GM12878 (cell line): ENCODE measurements around the gene VWA7. TPM values are rescaled to one million over a fixed set of nuclear protein-coding genes. Genes with fewer than 3 reads are reported as not detected.

Experiments
- ATAC-seq: fragments of 200-7000 bp; cut with Tn5 transposase; 3 replicates; pipeline ENCODE4 v1.9.1; 2020; ENCODE audit warnings: mild to moderate bottlenecking, moderate library complexity
- BruUV-seq: library from RNA; stranded (reverse); fragments of 400-500 nt; replicated peaks from 2 replicates; lab custom pipeline; 2021; lab: Mats Ljungman, UMichigan
- CTCF ChIA-PET: fragments of 300-600 bp; sonication (Branson Sonifier 250); formaldehyde crosslinking; extraction: SDS; loops from one replicate; lab custom pipeline; 2021; ENCODE audit warnings: inconsistent platforms; lab: Yijun Ruan, JAX
- POLR2A ChIA-PET: fragments of 350-600 bp; formaldehyde crosslinking; extraction: SDS; loops from one replicate; lab custom pipeline; 2021; ENCODE audit warnings: inconsistent platforms; lab: Charles Lee
- RAD21 ChIA-PET: fragments of 300-600 bp; sonication (Branson Sonifier 250); formaldehyde crosslinking; loops from one replicate; lab custom pipeline; 2023; ENCODE audit warnings: antibody characterized with exemption; ENCODE audit not compliant: unreplicated experiment; lab: Charles Lee
- SMC1A ChIA-PET: fragments of 300-600 bp; sonication (Branson Sonifier 250); formaldehyde crosslinking; loops from one replicate; lab custom pipeline; 2023; ENCODE audit not compliant: unreplicated experiment, uncharacterized antibody; lab: Charles Lee
- DNase-seq: peaks from one replicate; pipeline ENCODE4 v3.0.0-alpha.2; 2011; ENCODE audit warnings: low read depth, low spot score
- FAIRE-seq: peaks from 3 replicates; lab custom pipeline; 2011; peaks lifted over from hg19 to GRCh38; lab: Jason Lieb, UNC
- H2AFZ ChIP-seq: 2 replicates; pipeline ENCODE4 v1.6.0; 2011; ENCODE audit warnings: low read depth, low read length, control low read depth; ENCODE audit not compliant: control insufficient read depth
- H3K27ac ChIP-seq: 2 replicates; pipeline ENCODE4 v1.5.1; 2011; ENCODE audit warnings: control low read depth; ENCODE audit not compliant: control insufficient read depth, insufficient read depth
- H3K27me3 ChIP-seq, 2 experiments: replicated peaks in 1 of 2; 2 replicates each; pipeline versions ENCODE4 v1.6.0 to v1.6.1; 2011; ENCODE audit warnings: low read length in 1 of 2; ENCODE audit not compliant: control insufficient read depth in 2 of 2, insufficient read depth in 2 of 2
- H3K36me3 ChIP-seq, 2 experiments: 2 replicates each; pipeline ENCODE4 v1.5.1; 2011; ENCODE audit warnings: low read length in 1 of 2; ENCODE audit not compliant: control insufficient read depth in 2 of 2, insufficient read depth in 2 of 2
- H3K4me1 ChIP-seq: 2 replicates; pipeline ENCODE4 v1.6.1; 2011; ENCODE audit warnings: mild to moderate bottlenecking, low read length, moderate library complexity, mixed read lengths; ENCODE audit not compliant: control insufficient read depth, insufficient read depth
- H3K4me2 ChIP-seq: 2 replicates; pipeline ENCODE4 v1.6.0; 2011; ENCODE audit warnings: control low read depth; ENCODE audit not compliant: control insufficient read depth, insufficient read depth
- H3K4me3 ChIP-seq: fragments of 200-600 bp; sonication (generic); 2 replicates; pipeline ENCODE4 v1.5.1; 2016
- H3K79me2 ChIP-seq: 2 replicates; pipeline ENCODE4 v1.6.0; 2011; ENCODE audit warnings: low read length; ENCODE audit not compliant: control insufficient read depth, insufficient read depth
- H3K9ac ChIP-seq: 2 replicates; pipeline ENCODE4 v1.8.0; 2011; ENCODE audit warnings: low read length, control low read depth, mixed read lengths; ENCODE audit not compliant: control insufficient read depth, insufficient read depth
- H3K9me3 ChIP-seq: replicated peaks from 3 replicates; pipeline ENCODE4 v1.5.1; 2011; ENCODE audit warnings: mild to moderate bottlenecking, low read length; ENCODE audit not compliant: control insufficient read depth, insufficient read depth
- H4K20me1 ChIP-seq: 2 replicates; pipeline ENCODE4 v1.6.0; 2011; ENCODE audit not compliant: control insufficient read depth, insufficient read depth
- BHLHE40 ChIP-seq, 2 experiments: fragments of 450-650 bp in 1 of 2; IDR thresholded peaks; 2 replicates each; pipeline ENCODE4 v1.6.1; 2011 to 2017; ENCODE audit warnings: low read depth in 2 of 2, borderline replicate concordance in 1 of 2, improper control_type of control experiment in 1 of 2, low read length in 1 of 2, mild to moderate bottlenecking in 1 of 2
- CUX1 ChIP-seq: IDR thresholded peaks from 2 replicates; pipeline ENCODE4 v1.6.1; 2012; ENCODE audit warnings: improper control_type of control experiment, low read depth, low read length; ENCODE audit not compliant: insufficient replicate concordance
- HDAC6 ChIP-seq: fragments of 200-600 bp; sonication (generic); IDR thresholded peaks from one replicate; pipeline ENCODE4 v1.8.0; 2017; ENCODE audit warnings: antibody characterized with exemption; ENCODE audit not compliant: unreplicated experiment
- IKZF1 ChIP-seq: fragments of 450-650 bp; conservative IDR thresholded peaks from 2 replicates; pipeline ENCODE4 v1.6.1; 2017; ENCODE audit warnings: antibody characterized with exemption, mild to moderate bottlenecking
- RELB ChIP-seq: fragments of 450-650 bp; IDR thresholded peaks from 2 replicates; pipeline ENCODE4 v1.6.1; 2017; ENCODE audit warnings: low read depth, mild to moderate bottlenecking, moderate library complexity
- ZNF217 ChIP-seq: fragments of 450-650 bp; IDR thresholded peaks from 2 replicates; pipeline ENCODE4 v1.6.1; 2017; ENCODE audit warnings: antibody characterized with exemption, mild to moderate bottlenecking
- WGBS: methylation state at CpG from one replicate; pipeline ENCODE4 v1.1.6; 2016; ENCODE audit warnings: low lambda C conversion rate; ENCODE audit not compliant: insufficient replicate concordance, insufficient coverage; ENCODE audit errors: missing lambda C conversion rate; 5-methylcytosine and 5-hydroxymethylcytosine counted together
- in situ Hi-C: fragments of 300-500 bp; cut with MboI; formaldehyde crosslinking; loops from 9 replicates; pipeline ENCODE4 v1.14.3; 2018; ENCODE audit warnings: mixed read lengths
- intact Hi-C: fragments of 100-400 bp; cut with micrococcal nuclease; formaldehyde crosslinking; loops from one replicate; pipeline ENCODE4 v1.14.2; 2022; ENCODE audit not compliant: unreplicated experiment
- polyA plus RNA-seq, 11 experiments: library from polyadenylated mRNA; depleted of rRNA in 4 of 11; unstranded in 6 of 11; stranded (reverse) in 5 of 11; fragments of >200 nt; fragmentation: Nextera tagmentation in 4 of 11; fragmentation: Illumina TruSeq in 1 of 11; extraction: Ambion mirVana in 4 of 11; extraction: Trizol in 1 of 11; gene quantifications; 1 replicate in 1 of 11; 2 replicates in 10 of 11; pipeline versions ENCODE4 v1.2.1 to v1.2.3, GENCODE V29; 2011 to 2016; ENCODE audit warnings: inconsistent platforms in 2 of 11, missing spikeins in 2 of 11, low read depth in 1 of 11
- total RNA-seq, 4 experiments: library from RNA; depleted of rRNA in 3 of 4; stranded (reverse); fragments of >200 nt in 3 of 4; fragmentation: Illumina TruSeq in 1 of 4; extraction: Trizol in 1 of 4; gene quantifications; 2 replicates each; pipeline versions ENCODE4 v1.2.1 to v1.2.3, GENCODE V29; 2013 to 2021

VWA7 gene
- total and polyA plus RNA-seq, 10 of the 15 experiments (the other 5 are each of a cell fraction or from before 2014, with no cell fraction given) = 0.11 to 3.1 (median 1.2) TPM; not detected in 1

GRCh38 chr6:31799781-31800180 is 22.7 kb upstream of the VWA7 start:
- intact Hi-C loops = loop anchor here (5.0 kb wide), 1 partner anchor 33 kb away; no protein-coding TSS in a partner anchor
- H3K36me3 ChIP-seq = peaks cover 3% of the 10 kb centered on the region in 2 experiments; a peak in 2 of 4 replicates
- no peaks in the 10 kb centered on the region for H3K9me3 ChIP-seq
- FAIRE-seq = no peak
- TF ChIP-seq RELB (no peak), HDAC6 (no peak), CUX1 (no peak), ZNF217 (no peak), IKZF1 (no peak), BHLHE40 (IDR thresholded peaks at IDR 0.05; ENCODE audit: borderline replicate concordance in 1 of 2, low read depth in 2 of 2, low read length in 1 of 2) (no peak)
- TF ChIP-seq, all 136 proteins: peak for 0
- no peaks in the 10 kb centered on the region for H3K27me3 ChIP-seq
- CTCF ChIA-PET = interaction anchor here (1.0 to 2.7 kb wide), 5 partner anchors 9 to 143 kb away, joined by 3 to 10 read pairs (median 6); no protein-coding TSS in a partner anchor
- no peak overlapping the region for H3K4me2 ChIP-seq
- POLR2A ChIA-PET = interaction anchor here (0.7 to 1.5 kb wide), 4 partner anchors 14 to 36 kb away, joined by 3 to 9 read pairs (median 4); no protein-coding TSS in a partner anchor
- WGBS = over 99% methylated on average over 12 of the region's 12 CpGs
- H3K4me1 ChIP-seq = peaks cover 4% of the 10 kb centered on the region; the same call in 1 of the 2 replicates
- no TSS peak for BruUV-seq
- in situ Hi-C loops = no loop called here
- no peaks in the 10 kb centered on the region for H4K20me1 ChIP-seq
- H3K4me3 ChIP-seq = no peak overlapping the region
- RAD21 ChIA-PET = interaction anchor here (1.4 kb wide), 2 partner anchors 28 to 30 kb away, joined by 3 to 4 read pairs; partner anchors contain the start of gene HSPA1B
- SMC1A ChIA-PET = no interaction called here
- ATAC-seq (no peak), DNase-seq (no peak)
- H3K79me2 ChIP-seq = peaks cover 10% of the 10 kb centered on the region
- H3K9ac ChIP-seq = no peak overlapping the region
- H2AFZ ChIP-seq = no peak overlapping the region
- no peak overlapping the region for H3K27ac ChIP-seq
